Measurements from ENCODE around the gene AUTS2. TPM values are rescaled to one million over a fixed set of nuclear protein-coding genes. Genes with fewer than 3 reads are reported as not detected.

AUTS2 gene
- total RNA-seq, 1 donor from 2014 or later, result 53.0 TPM

DNA sequence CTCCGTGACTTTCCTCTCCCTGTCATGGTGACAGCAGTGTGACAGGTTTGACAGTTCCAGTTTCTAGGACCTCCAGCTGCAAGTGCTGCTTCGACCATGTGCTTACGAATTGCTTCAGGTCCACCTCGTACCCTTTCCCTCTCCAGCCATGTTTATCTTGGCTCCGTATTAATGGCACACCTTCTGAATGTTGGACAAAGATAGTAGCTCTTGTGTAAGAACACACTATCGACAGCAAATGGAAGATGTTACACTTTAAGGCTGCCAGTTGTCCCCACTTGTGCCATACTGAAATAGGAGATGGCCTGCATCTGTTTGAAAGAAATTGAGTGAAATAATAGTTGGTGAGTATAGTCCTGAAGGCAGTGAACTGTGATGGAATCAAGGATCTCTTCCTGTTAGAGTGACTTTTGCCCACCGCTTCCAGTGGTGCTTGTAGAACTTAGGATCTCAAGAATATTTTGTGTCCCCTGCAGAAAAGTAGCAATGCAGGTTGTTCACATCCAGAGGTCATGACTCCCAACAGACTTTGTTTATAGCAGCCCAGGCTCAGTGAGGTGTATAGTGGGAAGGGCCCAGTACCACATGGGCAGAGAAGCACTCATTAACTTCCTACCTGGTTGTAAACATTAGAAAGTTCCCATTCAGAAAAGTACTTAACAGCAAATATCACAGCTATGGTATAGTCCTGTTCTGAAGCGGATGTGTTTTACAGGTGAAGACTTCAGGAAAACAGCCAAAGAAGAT, 904.0 kb downstream of the AUTS2 start:
- Histone ChIP-seq H3K9me3 (no peaks in the 10 kb centered on the region), H3K4me3 (no peak overlapping the region), H3K36me3 (no peaks in the 10 kb centered on the region), H3K4me1 (no peaks in the 10 kb centered on the region), H3K27me3 (no peaks in the 10 kb centered on the region), H3K27ac (no peak overlapping the region)
- no peak for DNase-seq (ENCODE audit: extremely low spot score in 2 of 2)
- intact Hi-C loops (cut with DNase I), result no loop called here
- TF ChIP-seq POLR2AphosphoS5 (IDR thresholded peaks at IDR 0.05; ENCODE audit: insufficient read depth in 1 of 2, low read depth in 1 of 2), result no peak
- no peak for TF ChIP-seq POLR2A (IDR thresholded peaks at IDR 0.05)
- TF ChIP-seq, protein P1, sequence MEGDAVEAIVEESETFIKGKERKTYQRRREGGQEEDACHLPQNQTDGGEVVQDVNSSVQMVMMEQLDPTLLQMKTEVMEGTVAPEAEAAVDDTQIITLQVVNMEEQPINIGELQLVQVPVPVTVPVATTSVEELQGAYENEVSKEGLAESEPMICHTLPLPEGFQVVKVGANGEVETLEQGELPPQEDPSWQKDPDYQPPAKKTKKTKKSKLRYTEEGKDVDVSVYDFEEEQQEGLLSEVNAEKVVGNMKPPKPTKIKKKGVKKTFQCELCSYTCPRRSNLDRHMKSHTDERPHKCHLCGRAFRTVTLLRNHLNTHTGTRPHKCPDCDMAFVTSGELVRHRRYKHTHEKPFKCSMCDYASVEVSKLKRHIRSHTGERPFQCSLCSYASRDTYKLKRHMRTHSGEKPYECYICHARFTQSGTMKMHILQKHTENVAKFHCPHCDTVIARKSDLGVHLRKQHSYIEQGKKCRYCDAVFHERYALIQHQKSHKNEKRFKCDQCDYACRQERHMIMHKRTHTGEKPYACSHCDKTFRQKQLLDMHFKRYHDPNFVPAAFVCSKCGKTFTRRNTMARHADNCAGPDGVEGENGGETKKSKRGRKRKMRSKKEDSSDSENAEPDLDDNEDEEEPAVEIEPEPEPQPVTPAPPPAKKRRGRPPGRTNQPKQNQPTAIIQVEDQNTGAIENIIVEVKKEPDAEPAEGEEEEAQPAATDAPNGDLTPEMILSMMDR (IDR thresholded peaks at IDR 0.05), result no peak

GRCh38 chr7:70504254-70504653, 906.0 kb downstream of the AUTS2 start:
- no peak for DNase-seq (ENCODE audit: extremely low spot score in 2 of 2)
- Histone ChIP-seq H3K4me1 (no peaks in the 10 kb centered on the region), H3K27me3 (no peaks in the 10 kb centered on the region), H3K27ac (no peak overlapping the region), H3K36me3 (no peaks in the 10 kb centered on the region), H3K4me3 (no peak overlapping the region), H3K9me3 (no peaks in the 10 kb centered on the region)
- TF ChIP-seq, protein P1 (IDR thresholded peaks at IDR 0.05), result no peak
- no peak for TF ChIP-seq POLR2A (IDR thresholded peaks at IDR 0.05)
- TF ChIP-seq POLR2AphosphoS5 (IDR thresholded peaks at IDR 0.05; ENCODE audit: insufficient read depth in 1 of 2, low read depth in 1 of 2), result no peak
- intact Hi-C loops (cut with DNase I), result no loop called here

DNA sequence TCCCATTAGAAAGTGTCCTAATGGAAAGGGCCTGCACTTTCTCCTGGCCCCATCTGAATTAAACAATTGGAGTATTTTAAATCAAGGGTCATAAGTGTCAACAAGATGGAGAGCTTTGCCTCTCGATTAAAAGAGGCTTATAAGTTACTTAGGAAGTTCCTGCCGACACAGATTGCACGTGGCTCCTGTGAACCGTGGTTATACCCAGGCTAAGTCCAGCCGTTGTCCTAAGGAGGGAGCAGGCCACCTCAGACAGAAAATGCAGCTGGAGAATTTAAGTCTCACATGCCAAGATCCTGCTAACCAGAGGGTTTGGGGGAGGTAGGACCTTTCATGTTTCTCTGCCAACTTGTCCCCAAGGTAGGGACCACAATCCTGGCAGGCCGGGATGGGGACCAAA, 907.2 kb downstream of the AUTS2 start:
- no peaks in the 10 kb centered on the region for H3K9me3 ChIP-seq

DNA sequence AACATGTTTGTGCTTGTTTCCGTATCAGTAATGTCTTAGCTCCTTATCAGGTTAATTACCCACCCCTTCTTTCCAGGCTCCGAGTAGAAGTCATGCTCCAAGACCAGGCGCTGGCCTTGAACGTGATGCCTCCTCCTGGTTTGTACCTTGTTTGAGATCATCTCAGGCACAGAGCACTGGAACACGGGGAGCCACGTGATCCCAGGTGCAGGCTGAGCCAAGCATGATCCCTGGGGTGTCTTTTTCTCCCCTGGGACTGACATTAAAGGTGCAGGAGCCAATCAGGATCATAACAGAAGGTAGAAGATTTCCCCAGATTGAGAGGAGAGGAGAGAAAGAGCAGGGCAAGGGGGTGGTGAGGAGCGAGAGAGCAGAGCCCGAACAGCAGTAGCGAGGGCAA, 907.6 kb downstream of the AUTS2 start:
- no peak overlapping the region for H3K27ac ChIP-seq
- no peak overlapping the region for H3K4me3 ChIP-seq
- H3K36me3 ChIP-seq, result no peaks in the 10 kb centered on the region
- no peak for DNase-seq (ENCODE audit: extremely low spot score in 2 of 2)
- H3K27me3 ChIP-seq, result no peaks in the 10 kb centered on the region
- intact Hi-C loops (cut with DNase I), result no loop called here
- no peaks in the 10 kb centered on the region for H3K4me1 ChIP-seq
- H3K9me3 ChIP-seq, result no peaks in the 10 kb centered on the region
- TF ChIP-seq, protein P1 (IDR thresholded peaks at IDR 0.05), result no peak
- TF ChIP-seq POLR2A (IDR thresholded peaks at IDR 0.05), result no peak
- TF ChIP-seq POLR2AphosphoS5 (IDR thresholded peaks at IDR 0.05; ENCODE audit: insufficient read depth in 1 of 2, low read depth in 1 of 2), result no peak

More for the DNA sequence above, 907.2 kb downstream of the AUTS2 start:
- no peak for DNase-seq (ENCODE audit: extremely low spot score in 2 of 2)
- TF ChIP-seq POLR2AphosphoS5 (IDR thresholded peaks at IDR 0.05; ENCODE audit: insufficient read depth in 1 of 2, low read depth in 1 of 2) (no peak), POLR2A (IDR thresholded peaks at IDR 0.05) (no peak)
- TF ChIP-seq, protein P1 (IDR thresholded peaks at IDR 0.05), result no peak
- Histone ChIP-seq H3K27ac (no peak overlapping the region), H3K27me3 (no peaks in the 10 kb centered on the region), H3K36me3 (no peaks in the 10 kb centered on the region), H3K4me3 (no peak overlapping the region), H3K4me1 (no peaks in the 10 kb centered on the region)
- intact Hi-C loops (cut with DNase I), result no loop called here

DNA sequence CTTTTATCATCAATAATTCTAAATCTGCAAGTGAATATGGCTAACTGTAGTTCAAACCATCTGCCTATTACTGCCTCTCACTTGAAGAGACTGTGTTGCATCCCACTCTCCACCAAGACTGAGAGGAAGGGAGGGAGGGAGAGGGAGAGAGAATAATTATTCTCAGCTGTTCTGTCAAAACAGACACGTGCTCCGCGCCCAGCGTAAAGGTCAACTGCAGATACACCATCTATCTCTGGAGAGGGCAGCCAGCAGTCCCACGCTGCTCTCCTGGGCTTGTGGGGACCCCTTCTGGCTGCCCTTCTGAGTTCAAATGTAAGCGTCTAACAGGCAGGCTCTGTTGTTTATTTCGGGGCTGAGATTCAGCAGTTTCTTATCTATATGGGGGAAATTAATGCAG, 908.2 kb downstream of the AUTS2 start:
- no peak overlapping the region for H3K4me3 ChIP-seq
- DNase-seq (ENCODE audit: extremely low spot score in 2 of 2), result no peak
- intact Hi-C loops (cut with DNase I), result no loop called here
- H3K4me1 ChIP-seq, result no peaks in the 10 kb centered on the region
- no peaks in the 10 kb centered on the region for H3K27me3 ChIP-seq
- no peak overlapping the region for H3K27ac ChIP-seq
- TF ChIP-seq, protein P1 (IDR thresholded peaks at IDR 0.05), result no peak
- no peak for TF ChIP-seq POLR2AphosphoS5 (IDR thresholded peaks at IDR 0.05; ENCODE audit: insufficient read depth in 1 of 2, low read depth in 1 of 2)
- no peak for TF ChIP-seq POLR2A (IDR thresholded peaks at IDR 0.05)
- no peaks in the 10 kb centered on the region for H3K9me3 ChIP-seq
- H3K36me3 ChIP-seq, result no peaks in the 10 kb centered on the region

Measured in vagina (tissue), 2 donors.